Muscle of back (tissue), 13 donors: ENCODE data around the gene STMND1. TPM values are rescaled to one million over a fixed set of nuclear protein-coding genes. Genes with fewer than 3 reads are reported as not detected.
"Not testable (repeated sequence)": the region's sequence is repeated elsewhere in the genome, so short reads cannot be mapped to it uniquely, and the experiment has no call there.

Experiments used
- DNase-seq, 3 donors: peaks; one replicate each; pipeline versions ENCODE4 v3.0.0 to v3.0.0-alpha.2; 2013
- long read RNA-seq, 9 donors: transcript quantifications; one replicate each; lab custom pipeline, GENCODE V29; 2026
- polyA plus RNA-seq, 10 donors: library from polyadenylated mRNA; unstranded; fragments of 120-200 nt; gene quantifications; one replicate each; pipeline ENCODE4 v1.2.1, GENCODE V29; 2013; ENCODE audit not compliant: insufficient read length in 10 of 10

The STMND1 gene
- polyA plus RNA-seq = under 1 TPM in 8 of 10 donors, not detected in 2; 0.11 to 0.25 (median 0.18) TPM
- long read RNA-seq, donor 1 = 0 reads
- long read RNA-seq, donor 2 = 0 reads
- long read RNA-seq, donor 3 = 0 reads
- long read RNA-seq, donor 4 = 0 reads
- long read RNA-seq, donor 5 = 0 reads
- long read RNA-seq, donor 6 = 0 reads
- long read RNA-seq, donor 7 = 0 reads
- long read RNA-seq, donor 8 = 0 reads
- long read RNA-seq, donor 9 = 0 reads

DNA sequence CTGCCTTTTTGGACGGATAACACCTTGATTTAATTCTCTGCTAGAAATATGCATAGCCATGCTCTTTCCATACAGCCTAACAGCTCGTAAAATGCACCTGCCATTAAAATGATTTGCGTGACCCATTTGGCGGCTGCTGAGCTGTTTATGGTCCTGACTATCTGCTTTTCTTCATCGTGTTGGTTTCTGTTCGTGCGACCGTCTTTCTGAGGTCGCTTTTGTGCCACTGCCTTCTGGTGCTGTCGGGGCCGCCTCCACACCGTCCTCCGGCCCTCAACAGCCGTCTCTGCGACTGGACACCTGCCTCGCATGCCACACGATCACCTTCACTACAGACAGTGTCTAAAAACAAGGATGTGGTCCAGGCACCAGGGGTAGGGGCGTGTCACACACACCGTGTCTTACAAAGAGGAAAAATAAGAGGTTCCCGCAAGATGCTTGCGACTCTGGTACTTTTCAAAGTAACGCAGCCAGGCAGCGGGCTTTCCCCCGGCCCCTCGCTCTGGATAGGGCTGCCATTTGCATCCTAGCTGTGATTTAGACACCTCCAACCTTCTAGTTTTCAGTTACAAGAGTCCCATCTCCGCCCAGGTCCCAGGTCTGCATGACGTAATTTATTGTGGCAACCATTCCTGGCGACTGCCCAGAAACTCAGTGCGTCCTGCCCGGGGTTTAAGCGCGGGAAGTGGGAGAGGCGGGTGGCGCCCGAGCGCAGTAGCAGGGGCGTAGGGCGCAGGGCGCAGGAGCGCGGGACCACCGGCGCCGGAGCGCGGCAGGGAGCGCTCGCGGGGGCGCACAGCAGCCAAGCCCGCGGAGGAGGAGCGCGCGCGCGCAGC is at the start of gene STMND1:
Gene STMND1, plus strand, starts transcription at position 629 of the 836 bp plus-strand sequence. CDS start 208 bp downstream, outside the sequence.
- peak in 1 of 3 donors; percentile 68 for DNase-seq

DNA sequence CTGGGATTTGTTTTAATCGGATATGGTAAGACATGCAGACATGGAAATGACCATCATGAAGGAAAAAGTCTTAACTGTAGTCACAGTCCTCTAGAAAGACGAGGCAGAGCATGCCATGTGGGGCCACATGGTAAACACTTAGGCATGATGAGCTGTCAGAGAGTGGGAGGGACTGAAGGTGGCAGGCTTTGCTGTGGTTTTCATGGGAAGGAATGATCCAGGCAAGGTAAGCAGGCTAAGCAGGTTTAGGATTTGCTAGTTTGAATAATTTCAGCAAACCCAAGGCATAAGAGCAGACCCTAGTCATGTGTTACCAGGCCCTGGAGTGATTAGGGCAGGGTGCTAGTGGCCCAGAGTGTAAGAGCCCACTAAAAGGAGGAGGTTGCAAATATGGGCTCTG is 47.2 kb upstream of the STMND1 start:
- DNase-seq = no peak

DNA sequence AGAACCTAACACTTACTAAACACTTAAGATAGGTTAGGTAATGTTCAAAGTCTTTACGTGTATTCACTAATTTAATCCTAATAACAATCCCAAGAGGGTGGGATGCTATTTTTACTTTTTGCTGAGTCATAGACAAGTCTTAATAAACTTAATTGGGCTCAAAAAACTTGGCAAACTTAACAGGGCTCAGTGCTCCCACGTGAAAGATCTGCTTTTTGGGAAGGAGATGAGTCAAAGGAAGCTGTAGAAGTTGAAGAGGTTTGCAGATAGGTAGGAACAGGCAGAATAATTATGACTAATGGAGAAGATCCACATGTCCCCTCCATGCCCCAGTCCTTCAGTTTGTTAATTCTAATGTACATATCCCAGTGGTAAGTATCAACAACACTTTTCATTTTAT is 44.5 kb upstream of the STMND1 start:
- DNase-seq = no peak

DNA sequence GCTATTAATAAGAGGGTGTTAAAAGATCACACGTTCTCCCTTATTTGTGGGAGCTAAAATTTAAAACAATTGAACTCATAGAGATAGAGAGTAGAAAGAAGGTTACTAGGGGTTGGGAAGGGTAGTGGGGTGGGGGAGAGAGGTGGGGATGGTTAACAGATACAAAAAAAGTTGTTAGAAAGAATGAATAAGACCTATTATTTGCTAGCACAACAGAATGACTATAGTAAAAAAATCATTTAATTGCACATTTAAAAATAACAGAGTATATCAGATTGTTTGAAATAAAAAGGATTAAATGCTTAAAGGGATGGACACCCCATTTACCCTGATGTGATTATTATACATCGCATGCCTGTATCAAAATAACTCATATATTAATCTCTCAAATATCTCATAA is 43.3 kb upstream of the STMND1 start:
- no peak for DNase-seq

DNA sequence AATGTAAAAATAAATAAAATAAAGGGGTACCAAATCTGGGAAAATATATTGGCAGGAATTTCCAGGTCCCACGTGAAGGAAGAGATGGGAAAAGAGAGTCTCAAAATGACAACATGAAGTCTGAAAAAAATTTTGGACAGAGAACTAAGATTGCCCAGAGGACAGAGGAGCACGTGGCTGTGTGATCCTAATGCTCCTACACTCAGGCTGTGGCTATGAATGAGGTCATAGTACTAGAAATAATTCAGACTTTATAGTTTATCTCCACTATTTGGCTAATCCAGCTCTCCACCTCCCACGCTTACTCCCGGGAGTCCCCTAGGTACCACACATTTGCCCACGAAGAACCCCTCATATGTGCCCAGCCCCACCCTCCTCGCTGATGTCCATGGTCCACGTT is 42.8 kb upstream of the STMND1 start:
- DNase-seq = no peak

DNA sequence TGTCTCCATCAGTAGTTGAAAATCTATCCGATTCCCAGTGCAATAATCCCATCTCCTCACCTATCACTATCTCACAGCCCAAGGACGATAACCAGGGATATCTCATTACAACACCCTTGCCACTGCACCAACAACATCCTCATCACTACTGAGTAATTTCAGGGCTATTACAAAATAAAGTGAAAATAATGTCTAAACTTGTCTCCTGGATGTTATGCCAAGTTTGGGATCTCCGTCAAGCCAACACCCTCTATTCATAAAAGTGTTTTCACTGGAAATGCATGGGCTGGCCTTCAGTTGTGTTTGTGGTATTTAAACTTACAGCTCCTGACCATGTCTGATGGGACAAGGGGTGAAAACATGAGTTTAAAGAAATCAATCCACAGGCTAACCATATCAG is 42.0 kb upstream of the STMND1 start:
- DNase-seq = no peak

DNA sequence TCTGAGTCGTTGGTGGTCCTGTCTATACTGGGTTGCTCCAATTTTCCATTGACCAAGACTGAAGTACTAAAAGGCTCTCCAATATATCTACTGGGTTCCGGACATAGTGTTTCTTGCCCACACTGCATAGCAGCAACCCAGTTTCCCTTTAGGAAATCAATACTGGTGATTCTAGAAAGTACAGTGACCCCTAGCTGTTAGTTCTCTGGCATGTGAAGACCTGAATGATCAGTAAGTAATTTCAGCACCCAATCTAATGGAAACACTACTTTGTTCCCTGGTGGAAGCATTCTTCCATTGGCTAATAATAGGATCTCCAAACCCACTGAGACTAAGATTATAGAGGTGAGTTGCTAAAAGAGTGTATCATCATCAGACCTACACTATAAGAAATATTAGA is 40.8 kb upstream of the STMND1 start:
- no peak for DNase-seq

DNA sequence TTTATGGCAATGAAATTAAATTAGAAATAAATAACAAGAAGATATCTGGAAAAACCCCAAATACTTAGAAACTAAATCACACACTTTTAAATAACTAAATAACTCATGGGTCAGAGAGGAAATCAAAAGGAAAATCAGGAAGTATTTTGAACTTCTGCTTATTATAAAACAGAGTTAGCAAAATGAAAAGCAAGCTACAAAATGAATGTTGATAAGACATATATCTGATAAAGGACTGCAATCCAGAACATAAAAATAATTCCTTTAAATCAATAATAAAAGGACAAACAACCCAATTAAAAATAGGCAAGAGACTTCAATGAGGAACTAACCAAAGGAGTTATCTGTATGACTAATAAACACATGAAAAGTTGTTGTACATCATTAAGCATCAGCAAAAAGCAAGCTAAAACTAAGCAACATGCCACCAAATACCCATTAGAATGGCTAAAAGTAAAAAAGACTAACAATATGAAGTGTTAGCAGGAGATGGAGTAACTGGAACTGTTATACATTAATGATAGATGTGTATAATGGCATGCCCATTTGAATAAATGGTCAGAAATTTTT is 38.9 kb upstream of the STMND1 start:
- DNase-seq = no peak

DNA sequence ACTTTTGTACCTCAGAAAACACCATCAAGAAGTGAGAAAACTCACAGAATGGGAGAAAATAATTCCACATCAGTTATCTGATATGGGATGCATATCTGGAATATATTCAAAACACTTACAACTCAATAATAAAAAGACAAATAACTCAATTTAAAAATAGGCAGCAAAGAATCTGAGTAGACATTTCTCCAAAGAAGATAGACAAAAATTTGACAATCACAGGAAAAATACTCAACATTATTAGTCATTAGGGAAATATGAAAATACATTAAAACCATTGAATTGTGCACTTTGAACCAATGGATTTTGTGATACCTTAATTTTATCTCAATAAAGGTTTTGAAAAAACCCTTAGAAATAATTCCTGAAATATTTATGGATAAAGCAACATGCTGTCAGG is 36.9 kb upstream of the STMND1 start:
- no peak for DNase-seq

DNA sequence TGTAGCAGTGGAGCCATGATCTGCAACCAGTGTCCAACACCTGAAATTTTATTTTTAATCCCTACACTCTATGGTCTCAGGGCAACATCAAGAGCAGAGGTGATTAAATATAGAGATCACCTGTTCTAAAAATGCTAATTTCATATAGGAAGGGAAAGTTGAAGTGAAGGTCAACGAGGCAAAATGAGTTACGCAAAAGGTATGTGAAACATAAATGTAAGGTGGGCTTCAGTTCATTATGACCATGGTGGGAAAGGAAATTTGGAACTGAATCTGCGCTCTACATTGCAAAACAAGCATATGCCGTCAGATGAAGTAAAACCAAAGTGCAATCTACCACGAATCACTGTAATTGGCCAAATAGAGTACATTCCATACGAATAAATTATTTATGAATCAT is 35.2 kb upstream of the STMND1 start:
- no peak for DNase-seq

DNA sequence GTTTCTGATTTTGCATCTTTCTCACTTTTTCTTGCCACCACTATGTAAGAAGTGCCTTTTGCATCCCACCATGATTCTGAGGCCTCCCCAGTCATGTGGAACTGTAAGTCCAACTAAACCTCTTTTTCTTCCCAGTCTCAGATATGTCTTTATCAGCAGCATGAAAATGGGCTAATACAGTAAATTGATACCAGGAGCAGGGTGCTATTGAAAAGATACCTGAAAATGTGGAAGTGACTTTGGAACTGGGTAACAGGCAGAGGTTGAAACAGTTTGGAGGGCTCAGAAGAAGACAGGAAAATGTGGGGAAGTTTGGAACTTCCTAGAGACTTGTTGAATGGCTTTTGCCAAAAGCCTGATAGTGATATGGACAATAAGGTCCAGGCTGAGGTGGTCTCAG is 32.9 kb upstream of the STMND1 start:
- DNase-seq = not testable (repeated sequence)

DNA sequence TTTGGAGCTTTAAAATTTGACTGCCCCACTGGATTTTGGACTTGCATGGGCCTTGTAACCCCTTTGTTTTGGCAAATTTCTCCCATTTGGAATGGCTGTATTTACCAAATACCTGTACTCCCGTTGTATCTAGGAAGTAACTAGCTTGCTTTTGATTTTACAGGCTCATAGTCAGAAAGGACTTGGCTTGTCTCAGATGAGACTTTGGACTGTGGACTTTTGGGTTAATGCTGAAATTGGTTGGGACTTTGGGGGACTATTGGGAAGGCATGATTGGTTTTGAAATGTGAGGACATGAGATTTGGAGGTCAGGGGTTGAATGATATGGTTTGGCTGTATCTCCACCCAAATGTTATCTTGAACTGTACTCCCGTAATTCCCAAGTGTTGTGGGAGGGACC is 31.4 kb upstream of the STMND1 start:
- not testable (repeated sequence) for DNase-seq

DNA sequence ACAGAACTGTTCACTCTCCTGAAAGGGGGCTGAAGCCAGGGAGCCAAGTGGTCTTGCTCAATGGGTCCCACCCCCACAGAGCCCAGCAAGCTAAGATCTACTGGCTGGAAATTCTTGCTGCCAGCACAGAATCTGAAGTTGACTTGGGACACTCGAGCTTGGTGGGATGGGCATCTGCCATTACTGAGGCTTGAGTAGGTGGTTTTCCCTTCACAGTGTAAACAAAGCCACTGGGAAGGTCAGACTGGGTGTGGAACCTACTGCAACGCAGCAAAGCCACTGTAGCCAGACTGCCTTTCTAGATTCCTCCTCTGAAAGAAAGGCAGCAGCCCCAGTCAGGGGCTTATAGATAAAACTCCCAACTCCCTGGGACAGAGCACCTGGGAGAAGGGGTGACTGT is 28.3 kb upstream of the STMND1 start:
- DNase-seq = not testable (repeated sequence)

DNA sequence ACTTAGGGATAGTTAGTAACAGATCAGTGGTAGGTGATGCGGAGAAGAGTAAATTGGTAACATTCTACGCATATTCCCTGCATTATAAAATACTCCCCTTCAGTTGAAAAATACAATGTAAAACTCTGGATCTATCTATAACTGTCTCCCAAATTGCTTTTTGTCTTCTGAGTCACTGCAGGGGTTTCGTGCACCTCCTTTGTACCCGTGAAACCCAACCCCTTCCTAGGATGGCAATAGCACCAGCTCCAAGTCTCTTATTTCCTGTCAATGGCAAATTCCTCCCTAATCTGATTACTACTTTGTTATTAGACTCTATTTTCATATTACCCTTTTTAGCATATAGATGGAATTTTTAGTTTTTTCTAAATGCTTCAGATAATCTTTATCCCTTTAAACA is 20.6 kb upstream of the STMND1 start:
- no peak for DNase-seq

DNA sequence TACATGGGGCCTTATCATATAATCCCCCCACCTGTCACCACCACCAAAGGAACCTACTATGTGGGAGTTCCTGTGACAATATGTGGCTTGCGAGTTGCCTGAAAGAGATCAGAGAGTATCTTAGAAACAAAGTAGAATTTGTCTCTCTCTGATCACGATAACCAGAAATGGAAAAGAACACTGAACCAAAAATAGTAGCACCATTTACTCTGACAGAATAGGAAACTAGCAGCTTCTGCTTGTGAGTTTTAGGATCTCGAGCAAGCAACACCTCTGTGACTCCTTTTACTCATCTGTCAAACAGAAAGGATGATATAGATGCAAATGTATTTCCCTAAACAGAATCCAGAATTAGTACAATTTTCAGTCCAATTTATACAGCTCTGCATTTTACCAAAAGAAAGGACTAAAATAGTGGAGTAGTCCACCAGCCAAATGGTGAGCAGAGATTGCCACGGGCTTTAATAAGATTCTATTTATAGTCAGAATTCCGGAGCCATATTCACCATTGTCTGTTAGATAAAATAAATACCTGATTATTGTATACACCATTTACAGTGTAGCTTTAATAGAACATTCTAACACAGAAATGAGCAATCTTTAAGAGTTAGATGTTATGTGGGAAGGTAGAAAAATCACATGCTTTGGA is 19.9 kb upstream of the STMND1 start:
- DNase-seq = no peak

DNA sequence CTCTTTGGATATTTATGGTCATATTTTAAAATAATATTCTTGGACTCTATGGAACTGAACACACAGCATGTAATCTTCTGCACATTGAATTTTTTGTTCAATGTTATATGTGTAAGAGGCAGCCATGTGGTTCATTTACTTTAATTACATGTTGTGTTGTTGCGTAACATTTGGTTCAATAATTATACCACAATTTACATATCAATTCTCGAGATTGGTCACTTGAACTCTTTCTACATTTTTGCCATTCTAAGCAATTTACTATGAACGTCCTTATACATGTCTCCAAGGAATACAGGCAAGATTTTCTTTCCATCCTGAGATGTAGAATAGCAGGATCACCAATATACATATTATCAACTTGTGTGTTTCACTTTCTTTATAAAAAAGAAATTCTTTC is 18.5 kb upstream of the STMND1 start:
- DNase-seq = no peak

DNA sequence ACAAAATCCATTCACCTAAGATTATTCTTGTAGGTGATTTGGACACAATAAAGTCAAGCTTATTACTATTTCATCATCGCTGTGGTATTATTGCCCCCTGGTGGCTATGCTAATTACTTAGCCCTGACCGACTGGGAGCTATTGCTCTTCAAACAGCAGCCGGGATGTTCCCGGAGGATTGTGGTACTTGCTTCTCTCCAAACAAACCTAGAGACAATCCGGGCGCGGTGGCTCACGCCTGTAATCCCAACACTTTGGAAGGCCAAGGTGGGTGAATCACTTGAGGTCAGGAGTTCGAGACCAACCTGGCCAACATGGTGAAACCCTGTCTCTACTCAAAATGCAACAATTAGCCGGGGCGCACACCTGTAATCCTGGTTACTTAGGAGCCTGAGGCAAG is 15.4 kb upstream of the STMND1 start:
- DNase-seq = peak; percentile 69 to 81 (median 75)

DNA sequence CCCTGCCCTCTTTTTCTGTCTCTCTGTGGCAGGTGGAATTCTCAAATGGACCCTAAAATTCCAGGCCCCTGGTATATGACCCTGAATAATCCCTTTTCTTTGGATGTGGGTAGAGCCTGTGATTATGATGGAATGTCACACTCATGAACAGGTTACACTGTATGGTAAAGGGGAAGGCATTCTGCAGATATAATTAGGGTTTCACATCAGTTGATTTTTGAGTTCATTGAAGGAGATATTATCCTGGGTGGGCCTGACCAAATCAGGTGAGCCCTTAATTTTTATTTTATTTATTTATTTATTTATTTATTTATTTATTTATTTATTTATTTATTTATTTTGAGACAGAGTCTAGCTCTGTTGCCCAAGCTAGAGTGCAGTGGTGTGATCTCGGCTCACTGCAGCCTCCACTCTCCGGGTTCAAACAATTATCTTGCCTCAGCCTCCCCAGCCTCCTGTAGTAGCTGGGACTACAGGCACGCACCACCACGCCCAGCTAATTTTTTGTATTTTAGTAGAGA is 13.7 kb upstream of the STMND1 start:
- no peak for DNase-seq

DNA sequence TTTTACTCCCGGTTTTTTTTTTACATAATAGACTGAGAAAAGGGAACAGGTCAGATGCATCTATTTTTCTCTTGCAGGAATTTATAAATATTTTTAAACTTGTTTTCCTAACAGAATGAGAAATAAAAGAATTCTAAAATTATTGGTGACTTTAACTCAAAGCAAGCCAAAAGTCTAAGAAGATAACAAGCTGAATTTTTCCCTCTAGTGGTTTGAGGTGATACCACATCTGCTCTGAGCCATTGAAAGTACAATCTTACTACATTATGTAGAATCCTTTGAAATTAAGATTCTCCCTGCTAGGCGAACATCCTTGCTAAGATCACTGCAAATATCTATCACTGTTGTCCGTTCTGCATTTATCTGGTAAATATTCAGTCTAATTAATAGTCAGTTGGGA is 10.7 kb upstream of the STMND1 start:
- DNase-seq = no peak

DNA sequence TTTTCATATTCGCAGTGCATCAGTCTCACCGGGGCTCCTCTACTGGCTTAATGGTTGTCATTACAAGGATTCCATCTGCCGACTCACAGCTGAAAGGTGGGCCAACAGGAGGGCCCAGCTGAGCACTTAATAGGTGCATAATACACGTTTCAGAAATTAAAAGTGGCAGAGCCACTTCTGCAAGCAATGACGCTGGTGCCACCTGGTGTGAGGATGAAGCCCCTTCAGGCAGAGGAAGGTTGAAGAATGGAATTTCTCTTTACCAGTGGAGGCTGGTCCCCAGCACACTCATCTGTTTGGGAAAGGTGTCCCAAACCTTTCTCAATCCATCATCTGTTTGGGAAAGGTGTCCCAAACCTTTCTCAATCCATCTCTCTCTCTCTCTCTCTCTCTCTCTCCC is 8.2 kb upstream of the STMND1 start:
- DNase-seq = no peak

DNA sequence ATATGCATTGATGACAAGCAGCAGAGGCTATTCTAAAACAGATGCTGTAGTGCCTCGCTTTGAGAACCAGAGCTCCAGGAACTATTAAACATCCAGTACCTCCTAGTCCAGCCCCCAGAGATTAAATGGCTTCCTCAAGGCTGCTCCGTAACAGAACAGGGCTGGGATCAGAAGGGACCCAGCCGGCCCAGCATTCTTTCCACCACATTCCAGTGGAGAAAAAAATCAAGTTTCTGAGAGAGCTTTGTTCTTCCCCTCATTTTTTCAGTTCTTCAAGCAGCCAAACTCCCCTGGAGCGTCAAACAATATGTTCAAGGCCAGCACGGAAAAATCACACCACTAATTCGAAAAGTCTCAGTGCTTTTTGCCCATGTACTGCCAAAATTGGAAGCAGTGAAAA is 5.8 kb upstream of the STMND1 start:
- DNase-seq = peak in 1 of 3 donors; percentile 47

DNA sequence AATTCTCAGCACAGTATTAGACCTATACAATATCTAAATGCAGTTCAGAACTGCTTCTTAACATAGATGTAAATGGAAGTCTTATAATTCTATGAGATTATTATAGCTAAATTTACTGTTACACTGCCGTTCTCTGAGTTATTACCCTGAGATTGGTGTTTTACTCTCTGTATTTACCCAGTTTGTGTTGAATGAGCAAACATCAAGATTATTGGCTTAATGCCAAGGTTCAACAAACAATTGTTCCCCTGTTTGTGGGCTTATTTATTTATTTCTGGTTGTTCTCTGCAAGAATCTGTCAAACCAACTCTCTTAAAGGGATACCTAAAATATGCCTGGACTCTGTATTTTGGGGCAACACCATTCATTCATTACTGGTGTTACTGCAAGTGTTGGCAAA is 5.2 kb upstream of the STMND1 start:
- no peak for DNase-seq
